Measurements from ENCODE around the gene TP53I3.
A peak's percentile ranks its signal among the peaks of the same experiment; 100 is the strongest.
"Not testable (repeated sequence)": the region's sequence is repeated elsewhere in the genome, so short reads cannot be mapped to it uniquely, and the experiment has no call there.

Gene TP53I3, protein sequence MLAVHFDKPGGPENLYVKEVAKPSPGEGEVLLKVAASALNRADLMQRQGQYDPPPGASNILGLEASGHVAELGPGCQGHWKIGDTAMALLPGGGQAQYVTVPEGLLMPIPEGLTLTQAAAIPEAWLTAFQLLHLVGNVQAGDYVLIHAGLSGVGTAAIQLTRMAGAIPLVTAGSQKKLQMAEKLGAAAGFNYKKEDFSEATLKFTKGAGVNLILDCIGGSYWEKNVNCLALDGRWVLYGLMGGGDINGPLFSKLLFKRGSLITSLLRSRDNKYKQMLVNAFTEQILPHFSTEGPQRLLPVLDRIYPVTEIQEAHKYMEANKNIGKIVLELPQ

DNA sequence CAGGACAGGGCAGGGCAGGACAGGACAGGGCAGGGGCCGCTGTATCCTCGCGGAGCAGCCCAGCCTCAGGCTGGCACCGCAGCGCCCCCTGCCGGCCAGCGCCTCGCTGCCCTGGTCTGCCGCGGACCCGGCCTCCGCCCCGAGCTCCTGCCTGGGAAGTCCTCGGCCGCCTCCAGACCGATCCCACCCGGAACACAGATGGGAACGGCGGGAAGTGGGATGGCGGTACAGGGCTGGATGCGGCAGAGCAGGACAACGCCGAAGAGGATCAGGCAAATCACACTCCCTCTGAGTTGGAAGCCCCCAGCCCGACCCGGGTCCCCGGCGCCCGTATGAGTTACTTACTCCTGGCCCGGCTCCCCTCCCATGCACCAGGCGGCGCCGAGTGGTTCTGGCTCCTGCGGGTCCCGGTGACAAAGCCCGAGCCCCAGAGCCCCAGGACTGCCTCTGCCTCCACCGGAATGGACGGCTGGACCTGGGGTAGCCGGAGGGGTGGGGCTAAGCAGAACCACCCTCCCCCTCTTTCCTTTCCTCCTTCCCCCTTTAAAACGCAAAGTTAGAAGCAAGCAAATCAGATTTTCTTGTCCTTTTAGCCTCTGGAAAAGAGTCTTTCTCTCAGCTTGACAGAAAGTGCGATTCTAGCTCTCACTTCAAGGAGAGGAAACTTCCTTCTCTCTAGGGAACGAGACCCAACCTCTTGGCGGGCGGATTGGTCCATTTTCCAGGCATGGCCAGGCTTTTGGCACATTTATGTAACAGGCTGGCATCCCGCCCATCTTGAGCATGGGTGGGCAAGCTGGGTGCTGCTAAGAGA is at the start of gene TP53I3:
TSS of gene TP53I3 (minus strand) at position 449 of the 814 bp plus-strand sequence. CDS start 508 bp downstream, outside the sequence.
- DNase-seq (ENCODE audit: low spot score) = peak; percentile 94

DNA sequence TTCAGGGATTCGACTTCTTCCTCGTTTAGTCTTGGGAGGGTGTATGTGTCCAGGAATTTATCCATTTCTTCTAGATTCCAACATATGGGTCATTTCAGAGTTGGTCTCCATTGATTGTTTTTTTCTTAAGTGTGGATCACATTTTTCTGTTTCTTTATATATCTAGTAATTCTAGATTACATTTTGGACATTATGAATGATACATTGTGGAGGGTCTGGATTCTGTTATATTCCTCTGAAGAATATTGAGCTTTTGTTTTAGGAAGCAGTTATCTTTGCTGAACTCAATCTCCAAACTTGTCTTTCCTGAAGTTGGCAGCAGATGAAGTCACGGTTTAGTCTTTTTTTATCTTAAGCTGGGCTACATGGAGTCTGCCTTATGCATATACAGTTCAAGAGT is 47.9 kb upstream of the TP53I3 start:
- no peak for DNase-seq (ENCODE audit: low spot score)

DNA sequence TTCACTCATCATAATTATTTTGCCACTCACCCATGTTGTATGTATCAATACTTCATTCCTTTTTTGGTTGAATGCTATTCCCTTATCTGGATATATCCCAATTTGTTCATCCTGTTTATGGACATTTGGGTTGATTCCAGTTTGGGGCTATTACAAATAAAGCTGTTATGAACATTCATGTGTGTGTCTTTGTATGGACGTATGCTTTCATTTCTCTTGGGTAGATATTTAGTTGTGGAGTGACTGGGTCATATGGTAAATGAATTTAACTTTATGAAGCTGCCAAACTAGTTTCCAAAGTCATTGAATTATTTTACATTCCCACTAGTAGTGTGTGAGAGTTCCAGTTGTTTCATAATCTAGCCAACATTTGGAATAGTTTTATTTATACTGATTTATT is 41.3 kb upstream of the TP53I3 start:
- DNase-seq (ENCODE audit: low spot score) = no peak

DNA sequence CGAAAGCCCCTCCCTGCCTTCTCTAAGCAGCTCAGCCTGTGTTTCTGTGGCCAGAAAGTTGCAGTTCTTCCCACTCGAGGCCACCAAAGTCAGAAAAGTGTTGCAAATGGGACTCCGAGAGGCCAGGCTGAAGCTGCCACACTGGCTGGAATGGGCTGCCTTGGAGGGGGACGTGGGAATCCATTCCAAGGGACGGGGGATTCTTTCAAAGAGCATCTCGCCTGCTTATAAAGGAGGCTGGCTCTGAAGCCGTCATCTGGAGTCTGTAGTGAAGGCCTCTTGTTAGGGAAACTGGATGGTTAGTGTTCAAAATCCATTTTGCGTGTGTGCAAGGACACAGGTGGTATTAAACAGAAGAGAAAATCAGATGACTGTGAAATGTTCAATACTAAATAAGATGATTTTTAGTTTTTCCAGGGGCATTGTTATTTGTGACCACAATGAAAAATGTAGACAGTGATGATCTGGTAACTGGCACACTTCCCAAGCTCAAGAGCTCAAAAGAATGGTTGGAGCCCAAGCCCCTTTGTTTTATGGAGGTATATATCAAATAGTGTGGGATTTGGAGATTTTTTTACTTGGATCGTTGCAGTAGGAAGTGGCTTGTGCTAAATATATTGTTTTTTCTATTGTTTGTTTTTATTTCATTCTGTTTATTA is 39.4 kb upstream of the TP53I3 start:
- peak; percentile 35 for DNase-seq (ENCODE audit: low spot score)

DNA sequence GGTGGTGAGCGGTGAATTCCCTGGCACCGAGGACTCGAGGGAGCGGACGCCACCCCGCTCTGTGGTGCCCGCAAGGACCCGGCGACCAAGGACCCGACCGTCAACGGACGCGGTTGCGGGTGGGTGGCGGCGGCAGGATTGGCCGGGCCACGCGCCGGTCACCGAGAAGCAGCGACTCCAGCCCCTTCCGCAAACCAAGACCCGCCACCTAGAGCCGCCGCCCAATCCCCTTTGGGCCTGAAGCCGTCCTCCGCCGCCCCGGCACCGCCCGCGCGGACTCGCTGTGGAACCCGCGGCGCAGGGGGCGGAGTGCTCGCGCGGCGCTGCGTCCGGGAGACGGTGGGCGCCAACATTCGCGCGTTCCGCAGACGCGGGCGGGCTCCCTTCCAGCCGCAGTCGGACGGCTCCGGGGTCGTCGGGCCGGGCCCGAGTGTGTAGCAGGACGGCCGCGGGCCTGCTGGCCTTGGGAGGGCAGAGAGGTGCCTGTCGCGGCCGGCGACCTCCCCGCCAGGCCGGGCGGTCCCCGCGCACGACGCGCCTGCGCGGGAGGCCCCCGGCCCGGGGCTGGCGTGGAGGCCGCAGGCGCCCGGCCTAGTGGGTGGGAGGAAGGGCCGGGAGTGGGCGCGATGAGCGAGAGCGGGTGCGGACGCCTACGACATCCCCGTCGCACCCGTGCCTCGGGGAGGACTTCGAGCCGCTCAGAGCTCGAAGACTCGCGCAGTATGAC is 38.7 kb upstream of the TP53I3 start, which contains the start of the genes FAM228B and PFN4:
TSS of gene FAM228B (plus strand) at position 275 of the 727 bp plus-strand sequence. CDS start 893 bp downstream, outside the sequence.
TSS of gene PFN4 (minus strand) at position 140 of the 727 bp plus-strand sequence. CDS start 799 bp downstream, outside the sequence.
- peak; percentile 81 for DNase-seq (ENCODE audit: low spot score)

DNA sequence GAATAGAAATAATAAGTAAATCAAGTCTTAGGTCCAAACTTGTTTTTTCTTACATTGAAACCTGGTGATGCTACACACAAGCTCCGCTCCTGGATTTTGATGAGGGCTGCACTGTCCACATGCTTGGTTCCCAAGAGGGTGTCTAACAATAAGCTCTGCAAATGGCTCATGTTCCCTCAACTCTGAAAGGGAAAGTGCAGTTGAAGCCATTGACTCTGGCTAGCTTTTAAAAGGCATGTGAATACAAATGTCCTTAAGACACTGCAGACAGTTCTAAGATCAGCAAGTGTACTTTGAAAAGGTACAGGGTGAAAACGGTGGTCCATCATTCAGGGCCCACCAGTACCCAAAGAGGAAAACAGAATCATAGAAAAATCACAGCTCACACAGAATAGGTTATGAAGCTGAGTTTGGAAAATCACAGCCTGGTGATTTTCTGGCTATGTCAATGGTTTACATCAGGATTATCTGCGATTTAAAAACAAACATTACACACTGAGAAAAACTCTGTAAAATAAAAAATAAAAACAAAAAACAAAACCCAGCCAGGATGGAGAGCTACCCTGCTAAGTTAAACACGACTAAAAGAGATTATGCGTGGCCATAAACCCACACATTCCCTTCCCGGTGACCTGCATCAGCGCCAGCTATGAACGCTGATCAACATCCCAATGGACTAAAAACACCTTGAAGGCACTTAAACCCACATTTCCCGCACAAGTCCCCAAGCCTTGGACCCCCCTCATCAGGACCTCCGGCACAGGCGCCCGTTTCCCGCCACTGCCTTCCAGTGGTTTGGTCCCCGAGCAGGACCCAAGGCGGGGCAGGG is 37.9 kb upstream of the TP53I3 start:
- DNase-seq (ENCODE audit: low spot score) = no peak

DNA sequence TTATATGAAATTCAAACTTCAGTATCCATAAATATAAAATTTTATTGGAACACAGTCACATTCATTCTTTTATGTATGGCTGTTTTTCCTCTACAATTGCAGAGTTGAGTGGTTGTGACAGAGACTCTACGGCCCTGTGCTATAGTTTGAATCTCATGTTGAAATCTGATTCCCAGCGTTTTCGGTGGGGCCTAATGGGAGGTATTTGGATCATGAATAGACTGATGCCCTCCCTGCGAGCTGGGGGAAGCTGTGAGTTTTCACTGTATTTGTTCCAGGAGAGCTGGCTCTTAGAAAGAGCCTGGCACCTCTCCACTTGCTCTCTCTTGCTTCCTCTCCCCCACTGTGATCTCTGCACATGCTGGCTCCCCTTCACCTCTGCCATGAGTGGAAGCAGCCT is 36.8 kb upstream of the TP53I3 start:
- no peak for DNase-seq (ENCODE audit: low spot score)

DNA sequence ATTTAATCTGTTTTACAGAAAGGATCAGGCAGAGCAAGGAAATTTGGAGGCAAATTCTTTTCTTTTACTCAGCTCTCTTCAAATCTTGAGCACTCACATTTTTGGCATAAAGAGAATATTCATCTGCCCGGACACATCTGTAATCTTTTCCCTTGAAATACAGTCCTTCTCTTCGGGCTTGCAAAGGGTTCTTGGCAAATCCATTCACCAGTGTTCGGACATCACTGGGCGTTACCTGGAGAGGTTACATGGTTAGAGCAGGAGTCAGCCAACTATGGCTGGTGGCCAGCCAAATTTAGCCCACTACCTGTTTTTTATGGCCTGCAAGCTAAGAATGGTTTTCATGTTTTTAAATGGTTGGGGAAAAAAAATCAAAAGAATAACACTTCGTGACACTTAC is 36.4 kb upstream of the TP53I3 start:
- DNase-seq (ENCODE audit: low spot score) = no peak

DNA sequence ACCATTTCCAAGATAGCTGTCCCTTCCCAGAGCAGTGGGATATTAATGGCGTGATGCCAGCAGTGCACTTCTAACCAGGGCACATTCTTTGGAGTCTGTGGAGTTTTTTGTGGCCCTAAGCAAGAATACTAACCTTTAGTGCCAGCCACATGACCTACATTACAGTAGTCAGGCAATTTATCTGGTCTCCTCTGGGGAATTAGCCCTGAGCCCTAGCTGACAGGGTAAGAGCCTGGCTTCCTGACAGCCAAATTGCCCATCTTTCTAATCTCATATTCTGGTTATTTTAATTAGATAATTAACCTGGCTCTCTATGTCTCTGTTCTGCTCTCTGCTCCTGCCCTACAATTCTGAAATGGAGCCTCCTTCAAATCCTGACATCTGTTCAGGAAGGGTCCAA is 33.3 kb upstream of the TP53I3 start:
- DNase-seq (ENCODE audit: low spot score) = no peak

DNA sequence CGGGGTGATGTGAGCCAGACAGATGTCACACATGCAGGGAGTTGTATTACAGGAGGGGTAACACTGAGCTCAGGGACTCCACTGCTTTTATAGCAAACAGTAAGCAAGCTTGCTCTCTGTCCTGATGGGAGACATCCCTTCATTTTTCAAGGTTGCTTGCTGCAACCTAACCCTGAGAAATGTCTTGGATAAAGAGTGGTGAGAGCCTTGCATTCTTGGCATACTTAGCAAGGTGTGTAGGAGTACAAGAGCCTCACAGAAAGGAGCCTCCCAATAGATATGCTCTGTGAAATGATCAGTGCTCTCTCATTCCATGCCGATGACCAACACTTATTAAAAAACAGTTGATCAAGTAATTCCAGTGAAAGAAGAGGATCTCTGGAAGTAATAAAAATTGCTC is 30.4 kb upstream of the TP53I3 start:
- DNase-seq (ENCODE audit: low spot score) = no peak

DNA sequence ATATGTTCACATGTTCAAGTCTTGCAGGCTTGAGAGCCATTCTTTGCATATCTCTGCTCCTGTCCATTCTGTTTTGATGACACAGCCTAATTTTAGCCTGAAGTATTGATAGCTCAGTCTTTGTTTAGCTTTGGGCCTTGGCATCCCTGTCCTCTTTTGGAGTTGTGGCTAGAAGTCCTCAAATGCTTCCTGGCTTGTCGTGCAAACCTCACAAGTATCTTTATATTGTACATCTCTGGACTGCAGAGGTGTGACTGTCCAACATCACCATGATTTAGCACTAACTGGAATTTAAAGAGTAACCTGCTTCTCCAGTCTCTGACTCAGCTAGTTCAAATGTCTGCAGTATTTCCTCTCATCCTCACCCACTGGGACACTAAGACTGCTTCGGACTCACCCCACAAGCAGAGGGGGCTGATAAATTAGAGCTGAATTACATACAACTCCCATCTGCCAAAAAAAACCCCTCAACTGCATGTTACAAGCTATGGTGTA is 26.8 kb upstream of the TP53I3 start:
- DNase-seq (ENCODE audit: low spot score) = no peak

DNA sequence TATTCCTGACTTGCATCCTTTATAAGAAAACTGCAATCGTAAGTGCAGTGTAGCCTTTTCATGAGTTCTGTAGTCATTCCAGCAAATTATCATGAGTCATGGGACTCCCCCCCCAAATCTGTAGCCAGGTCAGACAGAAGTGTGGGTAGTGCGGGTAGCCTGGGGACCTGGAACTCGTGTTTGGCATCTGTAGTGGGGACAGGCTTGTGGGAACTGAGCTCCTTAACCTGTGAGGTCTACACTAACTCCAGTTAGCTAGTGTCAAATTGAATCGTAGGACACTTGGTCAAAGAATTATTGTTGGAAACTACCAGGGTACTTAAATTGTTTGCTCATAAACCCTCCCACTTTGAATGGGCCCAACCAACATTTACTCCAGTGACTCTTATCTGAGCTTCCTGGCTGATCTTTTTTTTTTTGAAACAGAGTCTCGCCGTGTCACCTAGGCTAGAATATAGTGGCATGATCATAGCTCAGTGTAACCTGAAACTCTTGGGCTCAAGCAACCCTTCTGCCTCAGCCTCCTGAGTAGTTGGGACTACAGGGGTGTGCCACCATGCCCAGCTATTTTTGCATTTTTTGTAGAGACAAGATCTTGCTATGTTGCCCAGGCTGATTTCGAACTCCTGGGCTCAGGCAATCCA is 26.1 kb upstream of the TP53I3 start:
- DNase-seq (ENCODE audit: low spot score) = no peak

DNA sequence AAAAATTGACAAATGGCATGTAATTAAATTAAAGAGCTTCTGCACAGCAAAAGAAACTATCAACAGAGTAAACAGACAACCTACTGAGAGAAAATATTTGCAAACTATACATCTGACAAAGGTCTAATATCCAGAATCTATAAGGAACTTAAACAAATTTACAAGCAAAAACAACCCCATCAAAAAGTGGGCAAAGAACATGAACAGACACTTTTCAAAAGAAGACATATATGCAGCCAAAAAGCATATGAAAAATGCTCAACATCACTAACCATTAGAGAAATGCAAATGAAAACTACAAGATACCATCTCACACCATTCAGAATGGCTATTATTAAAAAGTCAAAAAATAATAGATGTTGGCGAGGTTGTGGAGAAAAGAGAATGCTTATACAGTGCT is 24.8 kb upstream of the TP53I3 start:
- not testable (repeated sequence) for DNase-seq (ENCODE audit: low spot score)

DNA sequence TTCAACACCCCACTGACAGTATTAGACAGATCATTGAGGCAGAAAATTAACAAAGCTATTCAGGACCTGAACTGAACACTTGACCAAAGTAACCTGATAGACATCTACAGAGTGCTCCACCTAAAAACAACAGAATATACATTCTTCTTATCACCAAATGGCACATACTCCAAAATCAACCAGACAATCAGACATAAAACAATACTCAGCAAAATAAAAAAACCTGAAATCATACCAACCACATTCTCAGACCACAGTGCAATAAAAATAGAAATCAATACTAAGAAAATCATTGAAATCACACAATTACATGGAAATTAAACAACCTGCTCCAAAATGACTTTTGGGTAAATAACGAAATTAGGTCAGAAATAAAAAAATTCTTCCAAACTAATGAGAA is 22.7 kb upstream of the TP53I3 start:
- DNase-seq (ENCODE audit: low spot score) = no peak

DNA sequence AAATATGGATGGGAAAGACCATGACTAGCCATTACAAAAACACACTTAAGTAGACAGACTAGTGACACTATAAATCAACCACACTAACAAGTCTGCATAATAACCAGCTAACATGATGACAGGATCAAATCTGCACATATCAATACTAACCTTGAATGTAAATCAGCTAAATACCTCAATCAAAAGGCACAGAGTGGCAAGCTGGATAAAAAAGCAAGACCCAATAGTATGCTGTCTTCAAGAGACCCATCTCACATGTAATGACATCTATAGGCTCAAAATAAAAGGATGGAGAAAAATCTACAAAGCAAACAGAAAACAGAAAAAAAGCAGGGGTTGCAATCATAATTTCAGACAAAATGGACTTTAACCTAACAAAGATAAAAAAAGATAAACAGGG is 22.2 kb upstream of the TP53I3 start:
- DNase-seq (ENCODE audit: low spot score) = no peak

DNA sequence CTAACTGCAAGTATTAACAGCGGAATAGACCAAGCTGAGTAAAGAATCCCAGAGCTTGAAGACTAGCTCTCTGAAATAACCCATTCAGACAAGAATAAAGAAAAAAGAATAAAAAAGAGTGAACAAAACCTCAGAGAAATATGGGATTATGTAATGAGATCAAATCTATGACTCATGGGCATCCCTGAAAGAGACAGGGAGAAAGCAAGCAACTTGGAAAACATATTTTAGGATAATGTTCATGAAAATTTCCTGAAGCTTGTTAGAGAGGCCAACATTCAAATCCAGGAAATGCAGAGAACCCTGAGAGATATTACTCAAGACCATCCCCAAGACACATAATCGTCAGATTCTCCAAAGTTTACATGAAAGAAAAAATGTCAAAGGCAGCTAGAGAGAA is 21.2 kb upstream of the TP53I3 start:
- no peak for DNase-seq (ENCODE audit: low spot score)

DNA sequence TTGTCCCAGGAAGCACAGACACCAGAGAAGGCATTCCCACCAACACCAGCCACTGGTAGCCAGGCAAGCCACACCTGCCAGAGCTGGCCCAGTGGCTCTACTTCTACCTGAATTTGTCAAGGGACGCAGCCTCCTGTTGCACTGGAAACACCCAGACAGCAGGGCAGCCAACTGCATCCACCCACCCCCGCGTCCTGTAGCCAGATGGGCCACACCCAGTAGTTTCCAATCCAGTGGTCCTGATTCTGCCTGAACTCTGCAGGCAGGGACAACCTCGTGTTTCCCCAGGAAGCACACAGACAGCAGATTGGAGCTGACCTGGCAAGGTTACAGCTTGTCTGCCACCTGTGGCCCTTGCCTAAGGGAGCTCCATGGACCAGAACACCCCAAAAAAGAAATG is 20.3 kb upstream of the TP53I3 start:
- DNase-seq (ENCODE audit: low spot score) = no peak

DNA sequence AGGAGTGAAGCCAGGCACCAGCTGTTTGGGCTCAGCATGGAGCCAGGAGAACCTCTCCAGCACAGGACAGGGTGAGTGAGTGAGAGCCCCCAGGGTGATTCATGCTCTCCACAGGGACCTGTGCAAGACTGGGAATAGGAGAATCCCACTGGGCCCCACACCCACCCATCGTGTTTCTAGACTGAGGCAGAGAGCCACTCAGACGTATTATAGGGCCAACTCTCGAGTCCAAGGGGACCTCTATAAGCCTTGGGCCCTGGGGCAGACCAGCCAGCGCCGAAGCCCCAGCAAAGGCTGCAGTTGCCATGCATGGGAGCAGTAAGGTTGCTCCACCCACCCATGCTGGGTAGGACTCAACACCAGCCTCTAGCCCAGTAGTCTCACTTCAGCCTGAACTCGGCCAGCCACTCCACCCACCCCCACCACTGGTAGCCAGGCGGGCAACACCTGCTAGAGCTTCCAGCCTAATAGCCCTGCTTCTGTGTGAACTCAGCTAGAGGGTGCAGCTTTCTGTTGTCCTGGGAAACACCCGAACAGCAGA is 19.5 kb upstream of the TP53I3 start:
- no peak for DNase-seq (ENCODE audit: low spot score)

DNA sequence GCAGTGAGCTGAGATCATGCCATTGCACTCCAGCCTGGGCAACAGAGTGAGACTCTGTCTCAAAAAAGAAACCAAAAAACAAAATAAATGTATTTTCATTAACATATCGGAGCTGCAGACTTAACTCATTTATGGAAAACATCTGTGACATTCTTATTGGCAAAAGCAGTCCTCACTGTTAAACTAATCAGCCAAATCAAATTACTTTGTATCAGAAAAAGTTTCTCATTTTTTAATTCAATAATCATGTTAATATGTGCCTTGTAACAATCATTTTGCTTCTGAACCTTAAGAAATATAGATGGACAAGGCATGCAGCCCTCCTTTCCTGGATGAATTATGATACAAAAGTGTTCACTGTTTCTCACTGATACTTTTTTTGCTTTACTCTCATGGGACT is 18.0 kb upstream of the TP53I3 start:
- no peak for DNase-seq (ENCODE audit: low spot score)

DNA sequence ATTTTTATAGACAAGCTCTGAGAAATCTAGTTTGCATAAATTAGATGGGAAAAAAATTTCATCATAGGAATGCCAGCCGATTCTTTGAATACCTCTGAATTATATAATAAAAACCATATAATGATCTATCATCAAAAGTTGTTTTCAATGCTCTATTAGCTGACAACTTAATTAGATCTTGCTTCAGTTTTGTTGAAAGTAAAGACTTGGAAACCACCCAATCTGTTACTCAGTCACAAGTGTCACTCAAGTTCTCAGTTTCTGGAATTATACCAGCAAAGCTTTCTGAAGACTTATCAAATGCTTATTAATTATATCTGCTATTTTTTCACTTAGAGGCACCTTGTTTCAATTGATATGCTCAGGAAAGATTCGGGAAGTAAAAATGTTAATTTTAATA is 17.4 kb upstream of the TP53I3 start:
- no peak for DNase-seq (ENCODE audit: low spot score)
